KMS-11 (cell line): Measurements from ENCODE around the gene COL12A1.

Experiments
- H2AFZ ChIP-seq: fragments of 200-600 bp; sonication (generic); 2 replicates; pipeline ENCODE4 v1.6.1; 2016; ENCODE audit warnings: antibody characterized with exemption, mixed run types, low read depth
- H3K27ac ChIP-seq: fragments of 200-600 bp; sonication (generic); 2 replicates; pipeline ENCODE4 v1.6.1; 2016; ENCODE audit warnings: mild to moderate bottlenecking, mixed run types
- H3K27me3 ChIP-seq: fragments of 200-600 bp; sonication (generic); 2 replicates; pipeline ENCODE4 v1.6.1; 2017; ENCODE audit warnings: mild to moderate bottlenecking, low read depth, mixed run types, moderate library complexity; ENCODE audit not compliant: insufficient read depth
- H3K36me3 ChIP-seq: fragments of 200-600 bp; sonication (generic); 2 replicates; pipeline ENCODE4 v1.6.1; 2017; ENCODE audit warnings: mild to moderate bottlenecking, mixed run types; ENCODE audit not compliant: insufficient read depth
- H3K4me1 ChIP-seq: fragments of 200-600 bp; sonication (generic); 2 replicates; pipeline ENCODE4 v1.6.1; 2016; ENCODE audit warnings: mild to moderate bottlenecking, low read depth, mixed run types; ENCODE audit not compliant: poor library complexity, severe bottlenecking
- H3K4me2 ChIP-seq: fragments of 200-600 bp; sonication (generic); 2 replicates; pipeline ENCODE4 v1.7.0; 2016; ENCODE audit warnings: mild to moderate bottlenecking, mixed run types
- H3K4me3 ChIP-seq: fragments of 200-600 bp; sonication (generic); IDR thresholded peaks from 2 replicates; pipeline ENCODE4 v1.6.1; 2017; ENCODE audit warnings: low read depth, low read length, mixed read lengths; ENCODE audit not compliant: insufficient read depth
- H3K79me2 ChIP-seq: fragments of 200-600 bp; sonication (generic); 2 replicates; pipeline ENCODE4 v1.6.1; 2016; ENCODE audit warnings: low read depth, mixed run types; ENCODE audit not compliant: insufficient read depth
- H3K9ac ChIP-seq: fragments of 200-600 bp; sonication (generic); 2 replicates; pipeline ENCODE4 v1.6.1; 2016; ENCODE audit warnings: mild to moderate bottlenecking, mixed run types
- H4K20me1 ChIP-seq: fragments of 200-600 bp; sonication (generic); 2 replicates; pipeline ENCODE4 v1.6.1; 2016; ENCODE audit warnings: mild to moderate bottlenecking, mixed run types; ENCODE audit not compliant: insufficient read depth
- TF ChIP-seq, protein P1 (sequence below): fragments of 200-600 bp; sonication (generic); conservative IDR thresholded peaks from 2 replicates; pipeline ENCODE4 v1.6.1; 2017; ENCODE audit warnings: low read depth, mild to moderate bottlenecking, antibody characterized with exemption, low read length, moderate library complexity, mixed read lengths

COL12A1 gene

DNA sequence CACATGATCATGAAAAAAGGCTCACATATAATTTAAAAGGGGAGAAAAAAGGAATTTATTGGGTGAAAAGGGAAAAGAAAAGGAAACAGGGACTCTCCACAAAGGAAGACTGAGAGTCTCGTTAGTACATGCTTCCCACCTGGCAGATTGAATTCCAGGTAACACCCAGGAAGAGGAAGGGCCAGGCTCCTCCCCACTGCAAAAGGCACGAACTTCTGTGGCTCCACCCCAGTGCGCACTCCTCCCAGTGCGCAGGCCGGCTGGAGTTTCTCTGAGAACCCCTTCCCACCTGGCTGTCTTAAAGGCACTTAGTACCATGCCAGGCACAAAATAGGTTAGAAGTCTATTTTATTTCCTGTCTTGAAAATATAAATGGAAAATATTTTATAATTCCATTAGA, 129.8 kb downstream of the COL12A1 start:
- H3K9ac ChIP-seq = no peak overlapping the region
- TF ChIP-seq, protein P1, sequence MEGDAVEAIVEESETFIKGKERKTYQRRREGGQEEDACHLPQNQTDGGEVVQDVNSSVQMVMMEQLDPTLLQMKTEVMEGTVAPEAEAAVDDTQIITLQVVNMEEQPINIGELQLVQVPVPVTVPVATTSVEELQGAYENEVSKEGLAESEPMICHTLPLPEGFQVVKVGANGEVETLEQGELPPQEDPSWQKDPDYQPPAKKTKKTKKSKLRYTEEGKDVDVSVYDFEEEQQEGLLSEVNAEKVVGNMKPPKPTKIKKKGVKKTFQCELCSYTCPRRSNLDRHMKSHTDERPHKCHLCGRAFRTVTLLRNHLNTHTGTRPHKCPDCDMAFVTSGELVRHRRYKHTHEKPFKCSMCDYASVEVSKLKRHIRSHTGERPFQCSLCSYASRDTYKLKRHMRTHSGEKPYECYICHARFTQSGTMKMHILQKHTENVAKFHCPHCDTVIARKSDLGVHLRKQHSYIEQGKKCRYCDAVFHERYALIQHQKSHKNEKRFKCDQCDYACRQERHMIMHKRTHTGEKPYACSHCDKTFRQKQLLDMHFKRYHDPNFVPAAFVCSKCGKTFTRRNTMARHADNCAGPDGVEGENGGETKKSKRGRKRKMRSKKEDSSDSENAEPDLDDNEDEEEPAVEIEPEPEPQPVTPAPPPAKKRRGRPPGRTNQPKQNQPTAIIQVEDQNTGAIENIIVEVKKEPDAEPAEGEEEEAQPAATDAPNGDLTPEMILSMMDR = no peak
- no peaks in the 10 kb centered on the region for H3K36me3 ChIP-seq
- no peak overlapping the region for H3K4me2 ChIP-seq
- H2AFZ ChIP-seq = no peak overlapping the region
- no peaks in the 10 kb centered on the region for H3K79me2 ChIP-seq
- H4K20me1 ChIP-seq = no peaks in the 10 kb centered on the region
- H3K27me3 ChIP-seq = no peaks in the 10 kb centered on the region
- no peak overlapping the region for H3K27ac ChIP-seq
- H3K4me1 ChIP-seq = no peaks in the 10 kb centered on the region
- H3K4me3 ChIP-seq = no peak overlapping the region

DNA sequence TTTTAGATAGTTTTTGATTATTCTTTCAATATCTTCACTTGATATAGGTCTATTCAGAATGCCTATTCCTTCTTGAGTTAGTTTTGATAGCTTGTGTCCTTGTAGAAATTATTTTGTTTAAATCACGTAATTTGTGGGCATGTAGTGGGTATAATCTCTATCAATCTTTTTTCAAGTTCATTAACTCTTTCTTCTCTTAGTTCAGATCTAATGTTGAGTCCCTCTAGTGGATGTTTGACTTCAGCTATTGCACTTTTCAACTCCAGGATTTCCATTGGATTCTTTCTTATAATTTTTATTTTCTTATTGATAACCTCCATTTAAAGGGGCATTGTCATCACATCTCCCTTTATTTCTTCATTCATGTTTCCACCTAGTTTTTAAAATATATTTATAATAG, 135.6 kb downstream of the COL12A1 start:
- H3K4me3 ChIP-seq = no peak overlapping the region
- H3K36me3 ChIP-seq = no peaks in the 10 kb centered on the region
- no peaks in the 10 kb centered on the region for H3K27me3 ChIP-seq
- no peak overlapping the region for H3K9ac ChIP-seq
- TF ChIP-seq, protein P1 = no peak
- no peak overlapping the region for H2AFZ ChIP-seq
- no peaks in the 10 kb centered on the region for H3K4me1 ChIP-seq
- H3K79me2 ChIP-seq = no peaks in the 10 kb centered on the region
- no peak overlapping the region for H3K4me2 ChIP-seq
- no peaks in the 10 kb centered on the region for H4K20me1 ChIP-seq
- H3K27ac ChIP-seq = no peak overlapping the region

DNA sequence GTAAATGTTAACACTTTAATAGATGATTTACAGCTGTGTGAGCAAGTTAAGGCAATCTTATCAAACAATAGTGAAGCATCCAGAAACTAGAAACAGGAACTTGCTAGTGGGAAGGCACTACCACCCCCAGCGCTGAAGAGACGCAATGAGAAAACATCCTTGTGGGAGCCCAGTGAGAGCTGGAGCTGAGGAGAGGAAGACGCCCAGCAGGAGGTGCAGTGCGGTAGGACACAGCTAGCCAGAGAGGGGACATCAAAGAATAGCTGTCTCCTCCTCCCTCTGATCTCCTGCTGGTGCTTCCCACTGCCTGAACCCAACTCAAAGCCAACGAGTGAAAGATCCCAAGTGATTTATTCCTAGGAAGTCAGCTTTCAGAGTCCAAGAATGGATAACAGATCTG, 140.3 kb downstream of the COL12A1 start:
- H3K9ac ChIP-seq = no peak overlapping the region
- H3K79me2 ChIP-seq = no peaks in the 10 kb centered on the region
- H3K4me3 ChIP-seq = no peak overlapping the region
- TF ChIP-seq, protein P1 = no peak
- H3K4me2 ChIP-seq = no peak overlapping the region
- no peaks in the 10 kb centered on the region for H4K20me1 ChIP-seq
- no peaks in the 10 kb centered on the region for H3K27me3 ChIP-seq
- H2AFZ ChIP-seq = no peak overlapping the region
- no peaks in the 10 kb centered on the region for H3K4me1 ChIP-seq
- no peaks in the 10 kb centered on the region for H3K36me3 ChIP-seq
- no peak overlapping the region for H3K27ac ChIP-seq

DNA sequence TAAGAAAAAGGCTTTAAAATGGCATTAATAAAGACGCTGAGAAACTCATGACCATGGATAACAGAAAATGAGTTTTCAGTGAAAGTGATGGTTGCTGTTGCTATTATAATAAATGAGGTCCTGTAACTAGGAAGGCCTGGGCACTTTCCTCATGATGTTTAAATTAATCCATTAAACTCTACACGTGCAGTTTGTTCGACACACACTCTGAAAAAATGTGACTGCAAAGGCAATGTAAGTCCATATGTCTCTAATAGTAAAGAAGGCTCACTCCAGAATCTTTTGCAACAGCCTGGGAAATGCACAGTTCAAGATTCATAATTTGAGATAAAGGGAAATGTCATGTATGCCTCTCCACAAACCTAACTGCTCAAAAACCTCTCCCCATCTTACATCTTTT, 153.4 kb downstream of the COL12A1 start:
- H4K20me1 ChIP-seq = no peaks in the 10 kb centered on the region
- TF ChIP-seq, protein P1 = no peak

More for the DNA sequence above, 153.4 kb downstream of the COL12A1 start:
- Histone ChIP-seq H3K9ac (no peak overlapping the region), H3K27ac (no peak overlapping the region), H3K4me2 (no peak overlapping the region), H3K4me3 (no peak overlapping the region), H3K27me3 (no peaks in the 10 kb centered on the region), H2AFZ (no peak overlapping the region), H3K4me1 (no peaks in the 10 kb centered on the region), H3K36me3 (no peaks in the 10 kb centered on the region), H3K79me2 (no peaks in the 10 kb centered on the region)
